GM10266 (cell line): ENCODE results near the gene LOC128125822.

Experiments
- DNase-seq: peaks from one replicate; pipeline ENCODE4 v3.0.0; 2012; ENCODE audit errors: extremely low spot score
- CTCF ChIP-seq: IDR thresholded peaks from 2 replicates; pipeline ENCODE4 v1.5.1; 2012; ENCODE audit warnings: mild to moderate bottlenecking, low read depth; ENCODE audit not compliant: control insufficient read depth, insufficient read depth; ENCODE audit errors: missing control alignments

Gene LOC128125822

GRCh38 chr6:63574554-63574900 is 2.2 kb downstream of the LOC128125822 start:
- DNase-seq, result no peak
- TF ChIP-seq CTCF, result no peak

GRCh38 chr6:63576147-63576772 is 4.0 kb downstream of the LOC128125822 start:
- no peak for DNase-seq
- no peak for TF ChIP-seq CTCF

GRCh38 chr6:63576985-63577712 is 4.9 kb downstream of the LOC128125822 start:
- TF ChIP-seq CTCF, result no peak
- no peak for DNase-seq

GRCh38 chr6:63578757-63579156 is 6.5 kb downstream of the LOC128125822 start:
- no peak for TF ChIP-seq CTCF
- no peak for DNase-seq

- no peak for DNase-seq
- TF ChIP-seq CTCF, result no peak
Observed at GRCh38 chr6:63579937-63580703, 7.8 kb downstream of the LOC128125822 start.

GRCh38 chr6:63580704-63580961 is 8.4 kb downstream of the LOC128125822 start:
- TF ChIP-seq CTCF, result no peak
- DNase-seq, result no peak
